Activated naive CD4-positive, alpha-beta T cell treated with anti-CD3 and anti-CD28 coated beads for 36 hours (primary cell): ENCODE measurements around the gene NUDT1. TPM values are rescaled to one million over a fixed set of nuclear protein-coding genes. Genes with fewer than 3 reads are reported as not detected.

Experiments
- CTCF ChIA-PET: fragments of 350-600 bp; sonication (Branson Sonifier 250); formaldehyde crosslinking; loops from one replicate; lab custom pipeline; 2021; ENCODE audit warnings: antibody characterized with exemption; lab: Charles Lee
- DNase-seq: peaks from one replicate; pipeline ENCODE4 v3.0.0-alpha.2; 2020
- H3K27ac Mint-ChIP-seq: one replicate; pipeline ENCODE4 v1.8.0; 2021; ENCODE audit warnings: mild to moderate bottlenecking, mixed read lengths
- H3K27me3 Mint-ChIP-seq: one replicate; pipeline ENCODE4 v1.8.0; 2021; ENCODE audit warnings: low read depth, mixed read lengths
- H3K36me3 Mint-ChIP-seq: one replicate; pipeline ENCODE4 v1.8.0; 2021; ENCODE audit warnings: low read depth, mixed read lengths
- H3K4me1 Mint-ChIP-seq: one replicate; pipeline ENCODE4 v1.8.0; 2021; ENCODE audit warnings: low read depth, mixed read lengths
- H3K4me3 Mint-ChIP-seq: one replicate; pipeline ENCODE4 v1.8.0; 2021; ENCODE audit warnings: mild to moderate bottlenecking, moderate library complexity, mixed read lengths
- H3K9me3 Mint-ChIP-seq: one replicate; pipeline ENCODE4 v1.8.0; 2021; ENCODE audit warnings: mixed read lengths
- intact Hi-C: fragments of 100-400 bp; cut with micrococcal nuclease; formaldehyde crosslinking; loops from one replicate; pipeline ENCODE4 v1.15.1; 2023
- total RNA-seq, 2 experiments: library from RNA; stranded (reverse); gene quantifications; one replicate each; pipeline ENCODE4 v1.2.3, GENCODE V29; 2021

Gene NUDT1
- total RNA-seq, 2 experiments from 2014 or later, result 115 to 118 TPM

- intact Hi-C loops, result no loop called here
- Mint-ChIP-seq H3K4me1 (no peaks in the 10 kb centered on the region), H3K27ac (no peak overlapping the region), H3K9me3 (no peaks in the 10 kb centered on the region), H3K36me3 (peaks cover 28% of the 10 kb centered on the region), H3K4me3 (no peak overlapping the region), H3K27me3 (no peaks in the 10 kb centered on the region)
- no peak for DNase-seq
- CTCF ChIA-PET, result no interaction called here
Measured at GRCh38 chr7:2209961-2210323, 32.1 kb upstream of the NUDT1 start.

DNA sequence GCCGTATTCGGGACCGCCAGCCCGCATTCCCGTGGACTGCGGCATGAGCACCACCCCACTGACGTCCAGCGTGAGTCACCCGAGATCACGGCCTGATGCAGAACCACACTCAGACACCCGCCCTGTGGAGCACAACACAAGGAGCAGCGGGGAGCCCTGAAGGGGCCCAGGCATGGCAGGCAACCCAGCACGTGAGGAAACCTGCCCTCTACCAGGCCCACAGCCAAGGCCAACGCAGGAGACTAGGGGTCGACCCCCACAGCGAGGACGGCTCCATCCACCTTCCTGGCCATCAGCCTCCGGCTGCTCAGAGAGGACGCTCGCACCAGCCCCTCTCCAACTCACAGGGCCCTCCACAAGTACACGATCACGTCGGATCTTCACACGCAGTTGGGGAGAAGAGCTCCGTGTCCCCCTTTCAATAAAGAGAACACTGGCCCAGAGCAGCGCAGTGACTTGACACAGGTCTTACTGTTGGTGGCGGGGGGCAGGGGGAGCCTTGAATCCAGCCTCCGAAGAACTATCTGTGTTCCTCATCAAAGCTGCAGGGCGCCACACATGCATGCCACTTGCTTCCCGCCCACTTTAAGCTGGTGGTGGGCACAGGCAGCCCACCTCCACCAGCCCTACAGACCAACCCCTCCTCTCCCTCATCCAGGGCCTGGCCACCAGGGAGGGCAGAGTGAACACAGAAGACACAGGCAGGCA is 31.3 kb upstream of the NUDT1 start:
- peaks cover 32% of the 10 kb centered on the region for H3K36me3 Mint-ChIP-seq
- no peak overlapping the region for H3K4me3 Mint-ChIP-seq
- no peaks in the 10 kb centered on the region for H3K4me1 Mint-ChIP-seq
- no peaks in the 10 kb centered on the region for H3K9me3 Mint-ChIP-seq
- intact Hi-C loops, result no loop called here
- CTCF ChIA-PET, result no interaction called here
- H3K27ac Mint-ChIP-seq, result no peak overlapping the region
- no peak for DNase-seq
- H3K27me3 Mint-ChIP-seq, result no peaks in the 10 kb centered on the region

DNA sequence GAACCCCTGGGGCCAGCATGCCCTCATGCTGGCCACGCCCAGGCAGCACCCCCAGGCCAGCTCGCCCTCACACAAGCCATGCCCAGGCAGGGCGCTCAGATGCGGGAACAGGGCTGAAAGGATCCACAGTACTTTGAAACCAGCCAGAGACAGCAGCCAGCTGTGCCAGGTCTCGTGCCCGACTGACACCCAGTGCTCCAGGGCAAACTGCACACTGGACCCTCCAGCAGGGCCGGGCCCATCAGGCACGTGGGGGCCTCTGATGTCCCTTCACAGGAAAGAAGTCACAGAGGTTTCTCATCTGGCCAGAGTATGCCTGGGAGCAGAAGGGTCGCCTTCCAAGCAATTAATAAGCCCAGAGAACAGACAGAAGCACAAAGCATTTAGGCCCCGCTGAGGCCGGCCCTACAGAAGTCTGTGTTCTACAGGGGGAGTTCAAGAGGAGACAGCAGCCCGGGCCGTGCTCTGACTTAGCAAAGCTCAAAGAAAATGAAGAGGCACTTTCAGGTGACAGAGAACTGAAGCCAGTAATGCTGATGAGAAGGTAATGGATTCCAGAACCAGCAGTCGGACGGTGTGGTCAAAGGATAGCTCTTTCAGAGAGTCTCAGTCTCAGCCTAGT is 30.7 kb upstream of the NUDT1 start:
- CTCF ChIA-PET, result no interaction called here
- Mint-ChIP-seq H3K9me3 (no peaks in the 10 kb centered on the region), H3K27ac (no peak overlapping the region), H3K4me1 (no peaks in the 10 kb centered on the region), H3K36me3 (peaks cover 37% of the 10 kb centered on the region), H3K4me3 (no peak overlapping the region), H3K27me3 (no peaks in the 10 kb centered on the region)
- no peak for DNase-seq
- intact Hi-C loops, result no loop called here

DNA sequence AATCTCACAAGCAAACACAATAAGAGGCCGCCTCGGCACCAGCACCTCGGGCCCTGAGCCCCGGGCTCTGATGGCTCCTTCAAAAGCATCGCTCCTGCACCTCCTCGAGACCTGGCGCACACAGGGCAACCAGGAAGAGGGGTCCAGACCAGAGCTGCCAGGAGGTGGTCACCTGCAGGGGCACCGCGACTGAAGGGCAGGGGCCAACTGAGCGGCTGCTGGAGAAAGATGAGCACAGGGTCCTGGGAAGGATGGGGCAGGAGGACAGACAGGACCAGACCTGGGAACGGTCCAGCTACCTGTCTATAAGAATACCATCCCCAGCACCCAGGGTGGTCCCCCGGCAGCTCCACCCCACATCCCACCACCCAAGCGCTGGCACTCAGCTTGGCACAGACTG is 30.1 kb upstream of the NUDT1 start:
- Mint-ChIP-seq H3K27me3 (no peaks in the 10 kb centered on the region), H3K27ac (no peak overlapping the region), H3K4me3 (no peak overlapping the region), H3K36me3 (peaks cover 38% of the 10 kb centered on the region), H3K4me1 (no peaks in the 10 kb centered on the region), H3K9me3 (no peaks in the 10 kb centered on the region)
- CTCF ChIA-PET, result no interaction called here
- no peak for DNase-seq
- intact Hi-C loops, result no loop called here

GRCh38 chr7:2212906-2213305 is 29.1 kb upstream of the NUDT1 start:
- Mint-ChIP-seq H3K4me1 (no peaks in the 10 kb centered on the region), H3K27me3 (no peaks in the 10 kb centered on the region), H3K4me3 (no peak overlapping the region), H3K36me3 (peaks cover 42% of the 10 kb centered on the region), H3K9me3 (no peaks in the 10 kb centered on the region), H3K27ac (no peak overlapping the region)
- CTCF ChIA-PET, result no interaction called here
- intact Hi-C loops, result no loop called here
- DNase-seq, result no peak

DNA sequence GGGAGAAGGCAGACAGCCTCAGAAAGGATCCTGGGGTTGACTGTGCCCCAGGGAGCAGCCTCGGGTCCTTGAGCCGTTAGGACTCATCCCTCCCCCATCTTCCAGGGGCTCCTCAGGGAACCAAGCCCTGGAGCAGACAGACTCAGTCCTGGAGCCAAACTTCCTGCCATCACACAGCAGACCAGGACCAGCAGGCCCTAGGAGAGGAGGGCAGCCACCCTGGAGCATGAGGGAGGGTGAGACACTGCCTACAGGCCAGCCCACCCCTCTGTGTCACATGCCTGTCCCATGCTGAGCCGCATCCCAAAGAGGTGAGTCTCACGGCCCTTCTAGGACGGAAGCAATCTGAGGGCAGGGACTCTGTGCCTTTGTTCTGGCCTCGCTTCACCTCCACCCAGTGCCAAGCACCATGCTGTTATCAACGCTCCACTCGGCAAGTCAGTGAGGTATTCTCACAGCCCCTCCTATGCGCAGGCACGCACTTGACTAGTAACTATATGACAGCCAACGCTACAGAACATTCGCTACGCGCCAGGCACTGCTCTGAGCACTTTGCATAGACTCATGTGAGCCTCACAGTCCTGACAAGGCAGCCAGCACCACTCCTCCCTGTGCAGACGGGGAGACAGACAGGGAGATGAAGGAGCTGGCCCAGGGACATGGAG is 28.3 kb upstream of the NUDT1 start:
- Mint-ChIP-seq H3K27ac (no peak overlapping the region), H3K4me1 (no peaks in the 10 kb centered on the region), H3K36me3 (peaks cover 45% of the 10 kb centered on the region), H3K4me3 (no peak overlapping the region), H3K9me3 (no peaks in the 10 kb centered on the region), H3K27me3 (no peaks in the 10 kb centered on the region)
- no peak for DNase-seq
- intact Hi-C loops, result no loop called here
- CTCF ChIA-PET, result no interaction called here

DNA sequence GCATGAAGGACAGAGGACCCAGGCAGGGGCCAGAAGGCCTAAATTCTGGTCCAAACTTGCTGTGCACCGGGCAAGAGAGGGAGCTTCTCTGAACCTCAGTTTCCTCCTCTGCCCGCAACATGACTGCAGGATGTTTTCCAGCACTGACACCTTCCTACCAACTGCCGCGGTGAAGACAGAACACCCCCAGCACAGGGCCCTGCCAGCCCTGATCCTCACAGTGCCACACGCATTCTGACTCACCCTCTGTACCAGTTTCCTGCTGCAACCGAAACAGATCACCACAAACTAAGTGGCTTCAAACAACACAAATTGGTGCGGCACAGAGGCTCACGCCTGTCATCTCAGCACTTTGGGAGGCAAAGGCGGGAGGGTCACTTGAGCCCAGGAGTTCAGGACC is 27.4 kb upstream of the NUDT1 start:
- Mint-ChIP-seq H3K27me3 (no peaks in the 10 kb centered on the region), H3K36me3 (peaks cover 42% of the 10 kb centered on the region), H3K4me1 (no peaks in the 10 kb centered on the region), H3K27ac (no peak overlapping the region), H3K4me3 (no peak overlapping the region), H3K9me3 (no peaks in the 10 kb centered on the region)
- intact Hi-C loops, result no loop called here
- DNase-seq, result no peak
- CTCF ChIA-PET, result no interaction called here

DNA sequence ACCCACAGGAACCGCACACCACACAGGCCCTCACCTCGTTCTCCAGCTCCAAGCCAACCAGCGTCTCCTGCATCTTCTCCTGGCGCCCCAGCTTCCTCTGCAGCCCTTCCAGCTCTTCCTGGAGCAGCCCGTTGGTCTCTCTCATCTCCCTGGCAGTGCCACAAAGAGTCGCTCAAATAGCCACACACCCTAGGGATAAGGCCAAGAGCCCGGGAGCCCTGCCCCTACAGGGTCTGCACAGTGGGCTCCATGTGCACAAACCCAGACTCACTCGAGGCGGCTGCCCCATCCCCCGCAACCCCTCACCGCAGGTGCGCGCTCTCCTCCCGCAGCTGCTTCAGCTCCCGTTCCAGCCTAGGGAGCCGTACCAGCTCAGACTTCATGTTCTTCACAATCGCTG is 26.2 kb upstream of the NUDT1 start:
- CTCF ChIA-PET, result no interaction called here
- H3K4me1 Mint-ChIP-seq, result no peaks in the 10 kb centered on the region
- intact Hi-C loops, result no loop called here
- DNase-seq, result no peak
- no peaks in the 10 kb centered on the region for H3K9me3 Mint-ChIP-seq
- peaks cover 41% of the 10 kb centered on the region for H3K36me3 Mint-ChIP-seq
- H3K27ac Mint-ChIP-seq, result no peak overlapping the region
- H3K27me3 Mint-ChIP-seq, result no peaks in the 10 kb centered on the region
- no peak overlapping the region for H3K4me3 Mint-ChIP-seq

GRCh38 chr7:2217206-2217605 is 24.8 kb upstream of the NUDT1 start:
- no peak overlapping the region for H3K27ac Mint-ChIP-seq
- no peak overlapping the region for H3K4me3 Mint-ChIP-seq
- CTCF ChIA-PET, result no interaction called here
- peaks cover 32% of the 10 kb centered on the region for H3K36me3 Mint-ChIP-seq
- intact Hi-C loops, result no loop called here
- H3K4me1 Mint-ChIP-seq, result no peaks in the 10 kb centered on the region
- no peak for DNase-seq
- H3K27me3 Mint-ChIP-seq, result no peaks in the 10 kb centered on the region
- H3K9me3 Mint-ChIP-seq, result no peaks in the 10 kb centered on the region

- H3K9me3 Mint-ChIP-seq, result no peaks in the 10 kb centered on the region
- intact Hi-C loops, result no loop called here
- no peaks in the 10 kb centered on the region for H3K4me1 Mint-ChIP-seq
- H3K4me3 Mint-ChIP-seq, result no peak overlapping the region
- CTCF ChIA-PET, result no interaction called here
- H3K27me3 Mint-ChIP-seq, result no peaks in the 10 kb centered on the region
- no peak for DNase-seq
- no peak overlapping the region for H3K27ac Mint-ChIP-seq
- H3K36me3 Mint-ChIP-seq, result peaks cover 27% of the 10 kb centered on the region
Measured at GRCh38 chr7:2217716-2218443, 24.1 kb upstream of the NUDT1 start.

DNA sequence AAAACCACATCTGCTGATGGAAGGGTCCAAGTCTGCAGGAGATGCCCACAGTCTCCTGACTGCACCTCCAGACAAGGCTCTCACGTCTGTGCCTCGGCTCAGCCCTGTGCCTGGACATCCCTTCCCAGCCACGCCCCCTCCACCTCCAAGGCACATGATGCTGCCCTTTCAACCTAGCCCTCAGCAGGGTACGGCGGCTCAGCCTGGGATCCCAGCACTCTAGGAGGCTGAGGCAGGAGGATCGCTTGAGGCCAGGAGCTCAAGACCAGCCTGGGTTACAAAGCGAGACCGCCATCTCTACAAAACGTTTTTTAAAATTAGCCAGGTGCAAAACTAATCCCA is 23.6 kb upstream of the NUDT1 start:
- CTCF ChIA-PET, result no interaction called here
- no peak overlapping the region for H3K27ac Mint-ChIP-seq
- H3K4me3 Mint-ChIP-seq, result no peak overlapping the region
- no peaks in the 10 kb centered on the region for H3K9me3 Mint-ChIP-seq
- no peak for DNase-seq
- H3K4me1 Mint-ChIP-seq, result no peaks in the 10 kb centered on the region
- H3K36me3 Mint-ChIP-seq, result peaks cover 27% of the 10 kb centered on the region
- intact Hi-C loops, result no loop called here
- no peaks in the 10 kb centered on the region for H3K27me3 Mint-ChIP-seq

- H3K36me3 Mint-ChIP-seq, result peaks cover 23% of the 10 kb centered on the region
- H3K9me3 Mint-ChIP-seq, result no peaks in the 10 kb centered on the region
- H3K4me1 Mint-ChIP-seq, result no peaks in the 10 kb centered on the region
- no peak for DNase-seq
- no peak overlapping the region for H3K4me3 Mint-ChIP-seq
- intact Hi-C loops, result no loop called here
- CTCF ChIA-PET, result no interaction called here
- no peak overlapping the region for H3K27ac Mint-ChIP-seq
- H3K27me3 Mint-ChIP-seq, result no peaks in the 10 kb centered on the region
Measured at GRCh38 chr7:2219136-2219535, 22.9 kb upstream of the NUDT1 start.
